ENCODE measurements around the gene MAML3.
A peak's percentile ranks its signal among the peaks of the same experiment; 100 is the strongest.

The MAML3 gene

DNA sequence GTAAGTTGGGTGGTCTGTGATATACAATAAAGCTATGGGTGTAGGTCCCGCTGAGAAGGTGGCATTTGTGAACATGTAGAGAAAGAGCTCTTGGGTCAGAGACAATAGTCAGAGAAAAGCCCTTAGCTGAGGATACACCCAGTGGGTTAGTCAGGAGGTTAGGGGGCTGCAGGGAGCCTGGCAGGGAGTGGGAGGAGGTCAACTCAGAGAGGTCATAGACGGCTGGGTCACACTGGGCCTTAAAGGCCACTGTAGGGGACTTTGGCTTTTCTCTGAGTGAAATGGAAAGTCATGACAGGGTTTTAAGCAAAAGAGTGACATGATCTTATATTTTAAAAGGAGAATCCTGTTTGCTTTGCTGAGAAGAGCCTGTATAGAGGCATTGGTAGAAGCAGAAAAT lies 471.7 kb downstream of the MAML3 start:
- no peak for ATAC-seq (ENCODE audit: low read depth)
- Histone ChIP-seq H3K36me3 (ENCODE audit: low read depth) (peaks cover 33% of the 10 kb centered on the region), H3K4me3 (ENCODE audit: severe bottlenecking) (no peak overlapping the region), H3K27ac (ENCODE audit: poor library complexity, severe bottlenecking) (peak overlapping the region; percentile 32), H3K27me3 (ENCODE audit: insufficient read depth, poor library complexity, severe bottlenecking) (no peaks in the 10 kb centered on the region), H3K9me3 (ENCODE audit: severe bottlenecking) (no peaks in the 10 kb centered on the region), H3K4me1 (ENCODE audit: insufficient read depth, poor library complexity, severe bottlenecking) (peaks cover 12% of the 10 kb centered on the region)
- no peak for DNase-seq (ENCODE audit: low spot score)
- TF ChIP-seq, protein P1, sequence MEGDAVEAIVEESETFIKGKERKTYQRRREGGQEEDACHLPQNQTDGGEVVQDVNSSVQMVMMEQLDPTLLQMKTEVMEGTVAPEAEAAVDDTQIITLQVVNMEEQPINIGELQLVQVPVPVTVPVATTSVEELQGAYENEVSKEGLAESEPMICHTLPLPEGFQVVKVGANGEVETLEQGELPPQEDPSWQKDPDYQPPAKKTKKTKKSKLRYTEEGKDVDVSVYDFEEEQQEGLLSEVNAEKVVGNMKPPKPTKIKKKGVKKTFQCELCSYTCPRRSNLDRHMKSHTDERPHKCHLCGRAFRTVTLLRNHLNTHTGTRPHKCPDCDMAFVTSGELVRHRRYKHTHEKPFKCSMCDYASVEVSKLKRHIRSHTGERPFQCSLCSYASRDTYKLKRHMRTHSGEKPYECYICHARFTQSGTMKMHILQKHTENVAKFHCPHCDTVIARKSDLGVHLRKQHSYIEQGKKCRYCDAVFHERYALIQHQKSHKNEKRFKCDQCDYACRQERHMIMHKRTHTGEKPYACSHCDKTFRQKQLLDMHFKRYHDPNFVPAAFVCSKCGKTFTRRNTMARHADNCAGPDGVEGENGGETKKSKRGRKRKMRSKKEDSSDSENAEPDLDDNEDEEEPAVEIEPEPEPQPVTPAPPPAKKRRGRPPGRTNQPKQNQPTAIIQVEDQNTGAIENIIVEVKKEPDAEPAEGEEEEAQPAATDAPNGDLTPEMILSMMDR (IDR thresholded peaks at IDR 0.05; ENCODE audit: poor library complexity, severe bottlenecking), result no peak

DNA sequence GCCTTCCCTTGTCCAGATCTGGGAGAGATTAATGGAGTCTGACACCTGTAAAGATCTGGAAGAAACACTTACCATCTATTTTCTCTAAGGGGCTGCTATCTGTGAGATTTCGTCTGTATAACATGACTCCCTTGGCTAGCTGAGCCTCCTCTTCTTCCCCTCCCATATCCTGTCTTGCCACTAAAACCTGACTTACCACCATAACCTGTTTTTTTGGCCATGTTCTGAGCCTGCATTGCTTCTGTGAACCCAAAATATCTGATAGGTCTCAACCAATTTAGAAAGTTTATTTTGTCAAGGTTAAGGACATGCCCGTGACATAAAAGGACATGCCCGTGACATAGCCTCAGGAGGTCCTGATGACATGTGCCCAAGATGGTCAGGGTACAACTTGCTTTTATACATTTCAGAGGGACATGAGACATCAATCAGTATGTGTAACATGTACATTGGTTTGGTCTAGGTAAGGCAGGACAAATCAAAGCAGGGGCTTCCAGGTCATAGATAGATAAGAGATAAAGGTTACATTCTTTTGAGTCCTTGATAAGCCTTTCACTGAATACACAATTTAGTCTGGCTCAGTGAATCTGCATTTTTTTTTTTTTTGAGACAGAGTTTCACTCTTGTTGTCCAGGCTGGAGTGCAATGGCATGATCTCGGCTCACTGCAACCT lies 476.9 kb downstream of the MAML3 start:
- Histone ChIP-seq H3K4me3 (ENCODE audit: severe bottlenecking) (no peak overlapping the region), H3K9me3 (ENCODE audit: severe bottlenecking) (no peaks in the 10 kb centered on the region), H3K27ac (ENCODE audit: poor library complexity, severe bottlenecking) (no peak overlapping the region), H3K4me1 (ENCODE audit: insufficient read depth, poor library complexity, severe bottlenecking) (no peaks in the 10 kb centered on the region), H3K36me3 (ENCODE audit: low read depth) (peaks cover 29% of the 10 kb centered on the region), H3K27me3 (ENCODE audit: insufficient read depth, poor library complexity, severe bottlenecking) (no peaks in the 10 kb centered on the region)
- DNase-seq (ENCODE audit: low spot score), result no peak
- TF ChIP-seq, protein P1 (IDR thresholded peaks at IDR 0.05; ENCODE audit: poor library complexity, severe bottlenecking), result no peak
- ATAC-seq (ENCODE audit: low read depth), result no peak

DNA sequence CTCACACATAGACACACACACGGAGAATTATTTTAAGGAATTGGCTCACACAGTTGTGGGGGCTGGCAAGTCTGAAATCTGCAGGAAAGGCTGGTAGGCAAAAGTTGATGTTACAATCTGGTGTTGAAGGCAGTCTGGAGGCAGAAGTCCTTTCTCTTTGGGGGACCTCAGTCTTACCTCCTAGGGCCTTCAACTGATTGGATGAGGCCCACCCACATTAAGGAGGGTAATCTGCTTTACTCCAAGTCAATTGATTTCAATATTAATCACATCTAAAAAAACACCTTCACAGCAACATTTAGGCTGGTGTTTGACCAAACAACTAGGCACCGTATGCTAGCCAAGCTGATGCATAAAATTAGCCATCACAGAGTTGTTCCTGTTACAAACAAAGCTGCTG lies 477.6 kb downstream of the MAML3 start:
- Histone ChIP-seq H3K27me3 (ENCODE audit: insufficient read depth, poor library complexity, severe bottlenecking) (no peaks in the 10 kb centered on the region), H3K4me3 (ENCODE audit: severe bottlenecking) (no peak overlapping the region), H3K9me3 (ENCODE audit: severe bottlenecking) (no peaks in the 10 kb centered on the region), H3K4me1 (ENCODE audit: insufficient read depth, poor library complexity, severe bottlenecking) (no peaks in the 10 kb centered on the region), H3K27ac (ENCODE audit: poor library complexity, severe bottlenecking) (no peak overlapping the region), H3K36me3 (ENCODE audit: low read depth) (peaks cover 24% of the 10 kb centered on the region)
- ATAC-seq (ENCODE audit: low read depth), result no peak
- TF ChIP-seq, protein P1 (IDR thresholded peaks at IDR 0.05; ENCODE audit: poor library complexity, severe bottlenecking), result no peak
- DNase-seq (ENCODE audit: low spot score), result no peak

DNA sequence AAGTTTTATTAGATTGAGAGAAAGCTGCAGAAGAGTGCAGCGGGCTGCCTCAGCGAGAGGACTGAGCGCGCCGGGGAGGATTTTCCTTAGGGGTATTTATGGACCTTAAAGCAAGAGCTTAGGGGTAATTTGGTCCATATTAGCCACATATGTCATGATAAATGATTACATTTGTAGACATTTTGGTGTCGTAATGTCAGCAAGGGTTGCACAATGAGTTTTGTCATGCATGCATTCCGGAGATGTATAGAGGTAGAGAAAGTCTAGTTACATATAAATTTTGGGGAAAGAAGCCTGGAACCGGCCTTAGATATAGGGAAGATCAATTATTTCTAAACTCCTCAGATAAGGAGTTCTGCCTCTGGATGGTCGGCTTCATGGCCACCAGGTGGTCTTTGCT lies 478.3 kb downstream of the MAML3 start:
- ATAC-seq (ENCODE audit: low read depth) (no peak), DNase-seq (ENCODE audit: low spot score) (no peak)
- Histone ChIP-seq H3K4me1 (ENCODE audit: insufficient read depth, poor library complexity, severe bottlenecking) (no peaks in the 10 kb centered on the region), H3K27ac (ENCODE audit: poor library complexity, severe bottlenecking) (no peak overlapping the region), H3K36me3 (ENCODE audit: low read depth) (peaks cover 24% of the 10 kb centered on the region), H3K27me3 (ENCODE audit: insufficient read depth, poor library complexity, severe bottlenecking) (no peaks in the 10 kb centered on the region), H3K9me3 (ENCODE audit: severe bottlenecking) (no peaks in the 10 kb centered on the region), H3K4me3 (ENCODE audit: severe bottlenecking) (no peak overlapping the region)
- TF ChIP-seq, protein P1 (IDR thresholded peaks at IDR 0.05; ENCODE audit: poor library complexity, severe bottlenecking), result no peak

DNA sequence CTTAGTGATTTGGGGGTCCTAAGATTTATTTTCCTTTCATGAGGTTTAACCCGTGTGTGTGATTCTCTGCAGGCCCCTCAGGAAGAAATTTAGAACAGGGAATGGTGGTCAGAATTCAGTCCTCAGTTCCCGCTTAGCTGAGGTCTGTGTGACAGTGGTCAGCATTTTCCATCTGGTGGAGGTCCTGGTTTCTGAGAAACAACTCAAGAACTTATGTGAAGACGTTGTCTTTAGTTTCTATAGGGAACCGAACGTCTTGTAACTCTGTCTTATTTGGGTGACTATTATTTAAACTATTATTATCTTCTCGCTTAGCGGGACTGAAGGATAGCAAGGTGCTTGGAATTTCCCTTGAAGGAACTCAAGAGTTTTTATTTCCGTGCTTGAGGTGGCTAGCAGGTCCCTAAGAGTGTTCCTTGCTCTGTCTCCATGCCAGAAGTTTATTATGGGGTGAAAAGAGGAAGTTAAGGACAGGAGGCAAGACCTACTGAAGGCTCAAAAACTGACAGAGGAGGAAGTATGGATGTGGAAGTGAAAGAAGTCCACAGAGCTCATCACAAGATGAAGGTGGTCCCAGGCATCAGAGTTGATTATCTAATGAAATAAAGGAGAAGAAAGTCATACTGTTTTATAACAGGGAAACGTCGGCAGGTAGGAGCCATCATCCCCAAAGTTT lies 479.0 kb downstream of the MAML3 start:
- peaks cover 22% of the 10 kb centered on the region for H3K36me3 ChIP-seq (ENCODE audit: low read depth)
- ATAC-seq (ENCODE audit: low read depth) (no peak), DNase-seq (ENCODE audit: low spot score) (no peak)
- H3K4me3 ChIP-seq (ENCODE audit: severe bottlenecking), result no peak overlapping the region
- H3K4me1 ChIP-seq (ENCODE audit: insufficient read depth, poor library complexity, severe bottlenecking), result no peaks in the 10 kb centered on the region
- TF ChIP-seq, protein P1 (IDR thresholded peaks at IDR 0.05; ENCODE audit: poor library complexity, severe bottlenecking), result no peak
- no peaks in the 10 kb centered on the region for H3K9me3 ChIP-seq (ENCODE audit: severe bottlenecking)
- H3K27me3 ChIP-seq (ENCODE audit: insufficient read depth, poor library complexity, severe bottlenecking), result no peaks in the 10 kb centered on the region
- H3K27ac ChIP-seq (ENCODE audit: poor library complexity, severe bottlenecking), result no peak overlapping the region

Data from RWPE2 (cell line).